B cell (primary cell): ENCODE data around the gene DGCR8. TPM values are rescaled to one million over a fixed set of nuclear protein-coding genes. Genes with fewer than 3 reads are reported as not detected.

Source experiments
- ATAC-seq: fragments of 200-7000 bp; cut with Tn5 transposase; one replicate; pipeline ENCODE4 v1.10.0; 2021; ENCODE audit warnings: low read depth, mild to moderate bottlenecking, moderate number of reproducible peaks, moderate library complexity
- CTCF ChIA-PET: fragments of 350-600 bp; sonication (Branson Sonifier 250); formaldehyde crosslinking; loops from one replicate; lab custom pipeline; 2021; ENCODE audit warnings: antibody characterized with exemption, inconsistent platforms; lab: Charles Lee
- POLR2A ChIA-PET: fragments of 350-600 bp; sonication (Branson Sonifier 250); formaldehyde crosslinking; loops from one replicate; lab custom pipeline; 2021; ENCODE audit warnings: antibody characterized with exemption; lab: Charles Lee
- DNase-seq: peaks from one replicate; pipeline ENCODE4 v3.0.0; 2013
- H2AFZ ChIP-seq: 2 replicates; pipeline ENCODE4 v1.6.1; 2012; ENCODE audit warnings: mild to moderate bottlenecking, low read depth, low read length; ENCODE audit not compliant: insufficient read depth, poor library complexity, severe bottlenecking
- H3K27ac ChIP-seq, 2 donors: 1 replicate in 1 of 2; 2 replicates in 1 of 2; pipeline ENCODE4 v1.5.1; 2012 to 2013; ENCODE audit warnings: low read length in 2 of 2, mild to moderate bottlenecking in 2 of 2, moderate library complexity in 1 of 2
- H3K27me3 ChIP-seq, 4 experiments: fragments of 200-600 bp in 1 of 4; sonication (generic) in 1 of 4; replicated peaks in 1 of 4; 1 replicate in 2 of 4; 2 replicates in 2 of 4; pipeline versions ENCODE4 v1.6.1 to v1.7.0; 2013 to 2016; ENCODE audit warnings: low read length in 3 of 4, mild to moderate bottlenecking in 2 of 4, mixed read lengths in 1 of 4, moderate library complexity in 1 of 4; ENCODE audit not compliant: insufficient read depth in 4 of 4, control insufficient read depth in 3 of 4; ENCODE audit errors: control extremely low read depth in 1 of 4
- H3K36me3 ChIP-seq, 2 experiments: replicated peaks in 1 of 2; 1 replicate in 1 of 2; 2 replicates in 1 of 2; pipeline versions ENCODE4 v1.6.1 to v1.7.1; 2013; ENCODE audit warnings: low read length in 1 of 2; ENCODE audit not compliant: insufficient read depth in 2 of 2, control insufficient read depth in 1 of 2; ENCODE audit errors: control extremely low read depth in 1 of 2, extremely low read depth in 1 of 2
- H3K4me1 ChIP-seq, 2 donors: fragments of 200-600 bp in 1 of 2; sonication (generic) in 1 of 2; 1 replicate in 1 of 2; 2 replicates in 1 of 2; pipeline versions ENCODE4 v1.5.1 to v1.6.1; 2013 to 2017; ENCODE audit warnings: low read length in 2 of 2; ENCODE audit not compliant: control insufficient read depth in 2 of 2, insufficient read depth in 2 of 2
- H3K4me2 ChIP-seq: replicated peaks from 2 replicates; pipeline ENCODE3; 2012; ENCODE audit warnings: mild to moderate bottlenecking, low read depth, low read length; ENCODE audit not compliant: poor library complexity, severe bottlenecking
- H3K4me3 ChIP-seq, 5 experiments: fragments of 200-600 bp in 1 of 5; sonication (generic) in 1 of 5; 1 replicate in 3 of 5; 2 replicates in 2 of 5; pipeline versions ENCODE4 v1.5.1 to v1.7.0; 2011 to 2016; ENCODE audit warnings: low read length in 4 of 5, mild to moderate bottlenecking in 4 of 5, low read depth in 2 of 5, control low read depth in 1 of 5, moderate library complexity in 1 of 5; ENCODE audit not compliant: insufficient read depth in 1 of 5; ENCODE audit errors: control extremely low read depth in 1 of 5, extremely low read depth in 1 of 5
- H3K79me2 ChIP-seq: fragments of 200-600 bp; sonication (generic); one replicate; pipeline ENCODE4 v1.6.0; 2016; ENCODE audit warnings: low read length; ENCODE audit not compliant: control insufficient read depth, insufficient read depth
- H3K9ac ChIP-seq: fragments of 200-600 bp; sonication (generic); 2 replicates; pipeline ENCODE4 v1.6.1; 2017; ENCODE audit warnings: mild to moderate bottlenecking, low read length, moderate library complexity
- H3K9me3 ChIP-seq, 3 donors: one replicate each; pipeline versions ENCODE4 v1.6.1 to v1.7.1; 2013; ENCODE audit warnings: low read length in 2 of 3; ENCODE audit not compliant: control insufficient read depth in 2 of 3, insufficient read depth in 1 of 3; ENCODE audit errors: control extremely low read depth in 1 of 3
- H4K20me1 ChIP-seq: 2 replicates; pipeline ENCODE4 v1.6.0; 2012; ENCODE audit warnings: mild to moderate bottlenecking, low read length; ENCODE audit not compliant: insufficient read depth, control insufficient read depth, poor library complexity, severe bottlenecking
- H3K27ac Mint-ChIP-seq: one replicate; pipeline ENCODE4 v1.8.0; 2021; ENCODE audit warnings: mixed read lengths
- H3K27me3 Mint-ChIP-seq: one replicate; pipeline ENCODE4 v1.8.0; 2021; ENCODE audit warnings: mixed read lengths
- H3K4me1 Mint-ChIP-seq: one replicate; pipeline ENCODE4 v1.8.0; 2021; ENCODE audit warnings: mixed read lengths
- H3K4me3 Mint-ChIP-seq: one replicate; pipeline ENCODE4 v1.8.0; 2021; ENCODE audit warnings: mixed read lengths
- H3K9me3 Mint-ChIP-seq: one replicate; pipeline ENCODE4 v1.8.0; 2022; ENCODE audit warnings: mixed read lengths; ENCODE audit not compliant: insufficient read depth
- EZH2 ChIP-seq: IDR thresholded peaks from 2 replicates; pipeline ENCODE4 v1.6.1; 2012; ENCODE audit warnings: borderline replicate concordance, low read depth, mild to moderate bottlenecking, moderate library complexity, low read length; ENCODE audit not compliant: insufficient read depth, poor library complexity, severe bottlenecking
- WGBS: methylation state at CpG from one replicate; pipeline ENCODE4 v1.1.5; 2013; ENCODE audit warnings: missing lambda C conversion rate; ENCODE audit not compliant: insufficient coverage; 5-methylcytosine and 5-hydroxymethylcytosine counted together
- intact Hi-C: fragments of 100-400 bp; cut with micrococcal nuclease; formaldehyde crosslinking; loops from one replicate; pipeline ENCODE4 v1.10.0; 2022
- polyA plus RNA-seq: library from polyadenylated mRNA; depleted of rRNA; stranded (reverse); fragments of >200 nt; gene quantifications from 2 replicates; pipeline ENCODE4 v1.2.3, GENCODE V29; 2012
- total RNA-seq, 2 donors: library from RNA; stranded (reverse); fragments of 120-200 nt in 1 of 2; gene quantifications; 1 replicate in 1 of 2; 2 replicates in 1 of 2; pipeline versions ENCODE4 v1.2.3 to v1.2.4, GENCODE V29; 2013 to 2022
- TF ChIP-seq, protein P1 (sequence below): fragments of 200-600 bp; IDR thresholded peaks from one replicate; pipeline ENCODE4 v1.8.0; 2022; ENCODE audit warnings: antibody characterized with exemption, mild to moderate bottlenecking

Gene DGCR8
- total and polyA plus RNA-seq, 2 donors (not counting 1 experiment from before 2014, with no cell fraction given) = 19.6 to 43.2 TPM

DNA sequence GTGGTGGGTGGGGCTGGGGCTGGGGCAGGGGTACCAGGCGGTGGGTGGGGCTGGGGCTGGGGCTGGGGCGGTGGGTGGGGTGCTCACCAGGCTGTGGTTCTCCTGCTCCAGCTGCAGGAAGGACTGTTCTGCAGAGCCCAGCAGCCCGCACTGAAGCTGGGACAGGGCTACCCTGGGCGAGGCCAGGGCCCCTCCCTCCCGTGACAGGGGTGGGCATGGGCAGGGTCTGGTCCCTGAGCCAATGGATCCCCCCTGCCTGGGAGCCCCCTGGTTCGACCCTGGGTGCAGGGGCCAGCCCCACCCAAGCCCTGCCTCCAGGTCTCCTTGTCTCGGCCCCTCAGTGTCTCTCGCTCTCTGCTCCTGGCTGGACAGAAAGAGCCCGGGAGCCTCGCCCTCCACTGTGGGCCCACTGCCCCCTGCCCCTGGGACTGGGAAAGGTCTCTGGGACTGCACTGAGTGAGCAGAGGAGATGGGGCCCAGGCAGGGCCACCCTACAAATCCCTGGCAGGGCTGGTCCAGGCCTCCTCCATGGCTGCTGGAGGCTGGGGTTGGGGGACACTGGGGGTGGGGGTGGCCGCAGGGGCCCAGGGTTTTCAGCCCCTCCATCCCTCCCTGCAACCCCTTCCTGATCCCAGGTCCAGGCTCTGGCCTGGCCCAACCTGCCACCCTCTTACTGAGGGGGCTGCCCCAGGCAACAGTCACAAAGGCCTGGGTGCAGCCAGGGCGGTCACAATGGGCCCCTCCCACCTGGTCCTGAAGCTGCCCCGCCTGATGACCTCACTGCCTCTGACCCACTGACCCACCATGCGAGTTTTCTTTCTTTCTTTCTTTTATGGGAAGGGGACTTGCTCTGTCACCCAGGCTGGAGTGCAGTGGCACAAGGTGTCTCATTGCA, 70.6 kb downstream of the DGCR8 start, which contains the start of gene CCDC188:
CCDC188 (minus strand) TSS at position 675 of the 895 bp plus-strand sequence; CDS start at position 606, 69 bp downstream.
- H3K27me3 ChIP-seq = peaks cover 0 to 9% (median 1%) of the 10 kb centered on the region in 4 experiments
- no peak within 1 kb of the TSS for H3K27ac ChIP-seq
- intact Hi-C loops = no loop called here
- no peak within 1 kb of the TSS for H3K4me2 ChIP-seq
- ChIA-PET CTCF (interaction anchor here (1.0 kb wide), 1 partner anchor 420 kb away, joined by 5 read pairs; no protein-coding TSS in a partner anchor), POLR2A (no interaction called here)
- H4K20me1 ChIP-seq = no peaks in the 10 kb centered on the region
- no peaks in the 10 kb centered on the region for H3K79me2 ChIP-seq
- ATAC-seq (no peak), DNase-seq (no peak)
- WGBS = 66% methylated on average over 10 of the region's 14 CpGs
- H3K4me1 Mint-ChIP-seq = peaks cover 4% of the 10 kb centered on the region
- H3K4me3 Mint-ChIP-seq = no peak within 1 kb of the TSS
- H3K9me3 Mint-ChIP-seq = no peaks in the 10 kb centered on the region
- no peak within 1 kb of the TSS for H3K4me3 ChIP-seq
- H3K9ac ChIP-seq = no peak within 1 kb of the TSS
- H2AFZ ChIP-seq = no peak within 1 kb of the TSS
- no peaks in the 10 kb centered on the region for H3K9me3 ChIP-seq
- no peaks in the 10 kb centered on the region for H3K36me3 ChIP-seq
- no peak for TF ChIP-seq EZH2
- TF ChIP-seq, protein P1, sequence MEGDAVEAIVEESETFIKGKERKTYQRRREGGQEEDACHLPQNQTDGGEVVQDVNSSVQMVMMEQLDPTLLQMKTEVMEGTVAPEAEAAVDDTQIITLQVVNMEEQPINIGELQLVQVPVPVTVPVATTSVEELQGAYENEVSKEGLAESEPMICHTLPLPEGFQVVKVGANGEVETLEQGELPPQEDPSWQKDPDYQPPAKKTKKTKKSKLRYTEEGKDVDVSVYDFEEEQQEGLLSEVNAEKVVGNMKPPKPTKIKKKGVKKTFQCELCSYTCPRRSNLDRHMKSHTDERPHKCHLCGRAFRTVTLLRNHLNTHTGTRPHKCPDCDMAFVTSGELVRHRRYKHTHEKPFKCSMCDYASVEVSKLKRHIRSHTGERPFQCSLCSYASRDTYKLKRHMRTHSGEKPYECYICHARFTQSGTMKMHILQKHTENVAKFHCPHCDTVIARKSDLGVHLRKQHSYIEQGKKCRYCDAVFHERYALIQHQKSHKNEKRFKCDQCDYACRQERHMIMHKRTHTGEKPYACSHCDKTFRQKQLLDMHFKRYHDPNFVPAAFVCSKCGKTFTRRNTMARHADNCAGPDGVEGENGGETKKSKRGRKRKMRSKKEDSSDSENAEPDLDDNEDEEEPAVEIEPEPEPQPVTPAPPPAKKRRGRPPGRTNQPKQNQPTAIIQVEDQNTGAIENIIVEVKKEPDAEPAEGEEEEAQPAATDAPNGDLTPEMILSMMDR = no peak
- no peaks in the 10 kb centered on the region for H3K27me3 Mint-ChIP-seq
- peaks cover 0 to 3% of the 10 kb centered on the region in 2 donors for H3K4me1 ChIP-seq
- no peak within 1 kb of the TSS for H3K27ac Mint-ChIP-seq

- no CpG with 5 or more reads among the region's 4 CpGs for WGBS
Observed at GRCh38 chr22:20151276-20151588, 71.2 kb downstream of the DGCR8 start.

More at GRCh38 chr22:20151276-20151588, 71.2 kb downstream of the DGCR8 start:
- no peak overlapping the region for H3K9ac ChIP-seq
- no peaks in the 10 kb centered on the region for H3K79me2 ChIP-seq
- no peak overlapping the region for H2AFZ ChIP-seq
- DNase-seq = no peak
- TF ChIP-seq, protein P1 = no peak
- TF ChIP-seq EZH2 = no peak
- no peak overlapping the region for H3K4me3 ChIP-seq
- peaks cover 0 to under 1% (median 0%) of the 10 kb centered on the region in 3 donors for H3K9me3 ChIP-seq
- no peaks in the 10 kb centered on the region for H3K36me3 ChIP-seq
- Mint-ChIP-seq H3K4me1 (peaks cover 4% of the 10 kb centered on the region), H3K27ac (no peak overlapping the region), H3K27me3 (no peaks in the 10 kb centered on the region), H3K9me3 (no peaks in the 10 kb centered on the region), H3K4me3 (no peak overlapping the region)
- no peak overlapping the region for H3K4me2 ChIP-seq
- no peaks in the 10 kb centered on the region for H4K20me1 ChIP-seq
- CTCF ChIA-PET = interaction anchor here (1.0 kb wide), 1 partner anchor 420 kb away, joined by 5 read pairs; no protein-coding TSS in a partner anchor
- H3K27me3 ChIP-seq = peaks cover 0 to 14% (median 2%) of the 10 kb centered on the region in 4 experiments
- POLR2A ChIA-PET = no interaction called here
- intact Hi-C loops = no loop called here
- H3K4me1 ChIP-seq = peaks cover 0 to 3% of the 10 kb centered on the region in 2 donors
- ATAC-seq = no peak
- no peak overlapping the region for H3K27ac ChIP-seq
